Activated CD8-positive, alpha-beta memory T cell treated with anti-CD3 and anti-CD28 coated beads, Interleukin-2, amount 10 ng/mL, durations not matched to agents 7 days and 5 days (primary cell): ENCODE results near the gene DACH1. TPM values are rescaled to one million over a fixed set of nuclear protein-coding genes. Genes with fewer than 3 reads are reported as not detected.

Experiments
- ATAC-seq: fragments of 150-1000 bp; cut with Tn5 transposase; one replicate; pipeline ENCODE4 v1.10.0; 2021; ENCODE audit warnings: moderate library complexity
- CTCF ChIA-PET: fragments of 350-600 bp; sonication (Branson Sonifier 250); formaldehyde crosslinking; loops from one replicate; lab custom pipeline; 2021; ENCODE audit warnings: antibody characterized with exemption; lab: Charles Lee
- DNase-seq: peaks from one replicate; pipeline ENCODE4 v3.0.0-alpha.2; 2020
- H3K27ac Mint-ChIP-seq: one replicate; pipeline ENCODE4 v1.8.0; 2021; ENCODE audit warnings: mild to moderate bottlenecking, mixed read lengths
- H3K27me3 Mint-ChIP-seq: one replicate; pipeline ENCODE4 v1.8.0; 2021; ENCODE audit warnings: mixed read lengths
- H3K36me3 Mint-ChIP-seq: one replicate; pipeline ENCODE4 v1.8.0; 2021; ENCODE audit warnings: mild to moderate bottlenecking, mixed read lengths
- H3K4me1 Mint-ChIP-seq: one replicate; pipeline ENCODE4 v1.8.0; 2021; ENCODE audit warnings: mixed read lengths
- H3K4me3 Mint-ChIP-seq: one replicate; pipeline ENCODE4 v1.8.0; 2021; ENCODE audit warnings: mild to moderate bottlenecking, moderate library complexity, mixed read lengths
- H3K9me3 Mint-ChIP-seq: one replicate; pipeline ENCODE4 v1.8.0; 2022; ENCODE audit warnings: low read depth, mixed read lengths
- total RNA-seq, 2 experiments: library from RNA; stranded (reverse); gene quantifications; one replicate each; pipeline ENCODE4 v1.2.3, GENCODE V29; 2021

The DACH1 gene
- total RNA-seq, 2 experiments from 2014 or later: not detected

- Mint-ChIP-seq H3K27me3 (no peaks in the 10 kb centered on the region), H3K36me3 (no peaks in the 10 kb centered on the region), H3K4me1 (no peaks in the 10 kb centered on the region), H3K9me3 (no peaks in the 10 kb centered on the region), H3K27ac (no peak overlapping the region), H3K4me3 (no peak overlapping the region)
- no peak for DNase-seq
- no peak for ATAC-seq
- CTCF ChIA-PET: no interaction called here
These were observed 203.6 kb downstream of the DACH1 start for GRCh38 chr13:71663431-71663830.

DNA sequence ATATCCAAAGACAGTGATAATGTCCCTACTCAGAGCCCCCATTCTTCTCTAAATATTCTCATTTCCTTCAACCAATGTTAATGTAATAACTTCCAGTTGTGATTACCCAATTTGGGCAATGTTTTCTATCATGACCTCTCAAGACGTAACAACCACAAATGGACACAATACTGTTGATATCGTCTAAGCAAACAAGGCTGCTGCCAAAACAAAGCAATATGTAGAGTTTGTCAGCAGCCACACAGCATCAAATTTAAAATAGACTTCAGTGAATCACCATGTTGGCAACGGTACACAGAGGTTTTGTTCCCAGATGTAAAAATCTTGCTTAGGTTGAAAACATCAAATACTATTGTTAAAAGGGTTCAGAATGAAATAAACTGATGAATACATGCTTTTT is 205.1 kb downstream of the DACH1 start:
- H3K9me3 Mint-ChIP-seq: no peaks in the 10 kb centered on the region
- H3K4me3 Mint-ChIP-seq: no peak overlapping the region
- DNase-seq (no peak), ATAC-seq (no peak)
- CTCF ChIA-PET: no interaction called here
- H3K4me1 Mint-ChIP-seq: no peaks in the 10 kb centered on the region
- H3K27ac Mint-ChIP-seq: no peak overlapping the region
- no peaks in the 10 kb centered on the region for H3K36me3 Mint-ChIP-seq
- no peaks in the 10 kb centered on the region for H3K27me3 Mint-ChIP-seq

DNA sequence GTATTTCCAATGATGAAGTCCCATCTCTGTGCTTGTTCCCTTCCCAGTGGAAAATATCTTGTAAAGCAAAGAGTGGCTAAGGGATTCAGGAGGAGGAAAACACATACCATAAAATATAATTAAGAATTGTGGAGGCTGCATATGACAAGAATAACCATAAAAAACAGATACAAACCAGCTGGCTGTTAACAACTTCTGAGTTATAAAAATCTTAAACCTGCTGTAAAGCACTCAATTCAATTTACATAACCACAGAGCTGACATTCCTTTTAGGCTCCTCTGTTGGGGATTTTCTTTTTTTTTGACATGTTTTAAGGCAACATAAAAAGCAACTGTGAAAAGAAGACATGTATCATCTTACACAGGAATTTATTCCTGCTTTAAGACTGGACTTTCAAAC is 207.6 kb downstream of the DACH1 start:
- no peak overlapping the region for H3K27ac Mint-ChIP-seq
- no peaks in the 10 kb centered on the region for H3K4me1 Mint-ChIP-seq
- H3K4me3 Mint-ChIP-seq: no peak overlapping the region
- H3K36me3 Mint-ChIP-seq: no peaks in the 10 kb centered on the region
- DNase-seq: no peak
- CTCF ChIA-PET: no interaction called here
- no peak for ATAC-seq
- no peaks in the 10 kb centered on the region for H3K27me3 Mint-ChIP-seq
- H3K9me3 Mint-ChIP-seq: no peaks in the 10 kb centered on the region

GRCh38 chr13:71645467-71645866 is 221.5 kb downstream of the DACH1 start:
- Mint-ChIP-seq H3K27ac (no peak overlapping the region), H3K4me1 (no peaks in the 10 kb centered on the region), H3K36me3 (no peaks in the 10 kb centered on the region), H3K4me3 (no peak overlapping the region), H3K9me3 (peaks cover 6% of the 10 kb centered on the region), H3K27me3 (no peaks in the 10 kb centered on the region)
- ATAC-seq (no peak), DNase-seq (no peak)
- CTCF ChIA-PET: no interaction called here

GRCh38 chr13:71644579-71644978 is 222.4 kb downstream of the DACH1 start:
- Mint-ChIP-seq H3K27ac (no peak overlapping the region), H3K4me1 (no peaks in the 10 kb centered on the region), H3K4me3 (no peak overlapping the region), H3K27me3 (no peaks in the 10 kb centered on the region), H3K9me3 (peaks cover 6% of the 10 kb centered on the region), H3K36me3 (no peaks in the 10 kb centered on the region)
- DNase-seq (no peak), ATAC-seq (no peak)
- CTCF ChIA-PET: no interaction called here

DNA sequence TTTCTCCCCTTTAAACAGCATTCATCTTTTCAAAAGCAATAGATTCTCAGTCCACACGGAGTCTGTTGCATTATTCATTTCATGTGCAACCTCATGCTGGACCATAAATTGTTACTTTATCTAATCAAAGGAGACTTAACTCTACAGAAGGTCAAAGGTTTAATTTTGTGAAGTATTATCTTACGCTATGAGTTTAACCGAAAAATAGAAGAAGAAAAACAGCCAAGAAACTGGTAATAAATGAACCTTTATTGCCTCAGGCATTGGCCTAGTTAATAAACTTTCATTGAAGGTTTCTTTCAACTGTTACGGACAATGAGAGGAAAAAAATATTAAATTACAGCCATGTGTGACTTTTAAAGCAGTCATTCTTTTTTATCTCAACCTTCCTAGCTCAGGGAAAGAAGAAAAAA is 223.6 kb downstream of the DACH1 start:
- Mint-ChIP-seq H3K4me3 (no peak overlapping the region), H3K27me3 (no peaks in the 10 kb centered on the region), H3K36me3 (no peaks in the 10 kb centered on the region), H3K9me3 (peaks cover 6% of the 10 kb centered on the region), H3K4me1 (no peaks in the 10 kb centered on the region), H3K27ac (no peak overlapping the region)
- ATAC-seq (no peak), DNase-seq (no peak)
- CTCF ChIA-PET: no interaction called here

- H3K27me3 Mint-ChIP-seq: no peaks in the 10 kb centered on the region
- no peak overlapping the region for H3K27ac Mint-ChIP-seq
- H3K4me3 Mint-ChIP-seq: no peak overlapping the region
- H3K4me1 Mint-ChIP-seq: no peaks in the 10 kb centered on the region
- peaks cover 2% of the 10 kb centered on the region for H3K9me3 Mint-ChIP-seq
- DNase-seq: no peak
- no peak for ATAC-seq
- H3K36me3 Mint-ChIP-seq: no peaks in the 10 kb centered on the region
- CTCF ChIA-PET: no interaction called here
These were observed 228.3 kb downstream of the DACH1 start for GRCh38 chr13:71638751-71639150.

- no peak overlapping the region for H3K4me3 Mint-ChIP-seq
- H3K27ac Mint-ChIP-seq: no peak overlapping the region
- peaks cover 2% of the 10 kb centered on the region for H3K9me3 Mint-ChIP-seq
- no peaks in the 10 kb centered on the region for H3K4me1 Mint-ChIP-seq
- DNase-seq (no peak), ATAC-seq (no peak)
- CTCF ChIA-PET: no interaction called here
- H3K27me3 Mint-ChIP-seq: no peaks in the 10 kb centered on the region
- no peaks in the 10 kb centered on the region for H3K36me3 Mint-ChIP-seq
These were observed 232.2 kb downstream of the DACH1 start for GRCh38 chr13:71634602-71635443.

DNA sequence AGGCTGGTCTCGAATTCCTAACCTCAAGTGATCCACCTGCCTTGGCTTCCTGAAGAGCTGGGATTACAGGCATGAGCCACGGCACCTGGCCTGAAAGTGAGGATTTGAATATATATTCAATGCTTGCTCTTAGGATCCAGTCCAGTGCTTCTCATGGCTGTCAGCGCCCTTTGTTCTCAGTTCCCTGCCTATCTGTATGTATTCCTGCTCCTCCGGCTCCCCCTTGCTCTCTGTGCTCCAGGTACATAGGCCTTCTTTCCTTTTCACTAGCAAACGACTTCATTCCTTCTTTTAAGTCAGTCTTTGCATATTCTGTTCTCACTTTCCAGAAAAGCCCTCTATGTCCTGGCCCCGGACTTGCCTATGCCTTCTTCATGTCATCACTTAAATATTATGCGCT is 232.8 kb downstream of the DACH1 start:
- Mint-ChIP-seq H3K27ac (no peak overlapping the region), H3K27me3 (no peaks in the 10 kb centered on the region), H3K4me3 (no peak overlapping the region), H3K9me3 (peaks cover 2% of the 10 kb centered on the region), H3K4me1 (no peaks in the 10 kb centered on the region), H3K36me3 (no peaks in the 10 kb centered on the region)
- DNase-seq: no peak
- no peak for ATAC-seq
- CTCF ChIA-PET: no interaction called here

DNA sequence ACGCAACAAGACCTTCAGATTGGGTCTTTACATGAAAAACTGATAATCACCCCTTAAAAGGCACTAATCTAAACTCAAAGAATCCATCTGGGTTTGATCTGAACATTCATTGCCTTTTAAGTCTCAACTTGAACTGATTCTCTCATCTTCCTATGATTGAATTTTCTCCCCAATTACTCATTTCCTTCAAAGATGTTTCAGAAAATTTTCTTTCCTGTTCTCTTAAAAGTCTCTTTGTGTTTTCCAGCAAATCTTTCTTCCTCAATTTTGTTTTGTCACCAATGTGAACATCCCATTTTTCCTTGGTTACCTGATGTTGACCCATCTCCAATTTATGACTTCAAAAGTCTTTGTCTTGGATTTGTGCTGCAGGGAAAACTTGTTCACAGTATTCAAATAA is 234.3 kb downstream of the DACH1 start:
- Mint-ChIP-seq H3K9me3 (peaks cover 2% of the 10 kb centered on the region), H3K4me3 (no peak overlapping the region), H3K4me1 (no peaks in the 10 kb centered on the region), H3K36me3 (no peaks in the 10 kb centered on the region), H3K27me3 (no peaks in the 10 kb centered on the region), H3K27ac (no peak overlapping the region)
- no peak for DNase-seq
- ATAC-seq: no peak
- CTCF ChIA-PET: no interaction called here

DNA sequence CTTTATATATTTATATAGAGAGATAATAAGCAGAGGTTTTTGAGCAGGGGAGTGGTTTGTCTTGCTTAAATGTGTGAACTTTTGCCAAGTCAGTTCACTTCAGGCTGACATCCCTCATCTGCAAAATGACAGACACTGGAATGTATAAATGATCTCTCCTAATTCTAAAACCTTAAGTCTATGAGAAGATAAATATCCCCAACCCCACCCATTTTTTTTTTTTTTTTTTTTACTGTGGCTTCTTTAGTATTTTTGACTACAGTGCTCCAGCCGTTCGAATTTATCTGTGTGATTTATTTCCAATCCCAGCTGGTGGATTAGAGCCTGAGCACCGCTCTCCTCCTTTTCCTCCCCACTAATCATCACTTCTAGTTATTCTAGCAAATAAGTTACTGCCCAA is 234.8 kb downstream of the DACH1 start:
- no peaks in the 10 kb centered on the region for H3K36me3 Mint-ChIP-seq
- CTCF ChIA-PET: no interaction called here
- no peak overlapping the region for H3K4me3 Mint-ChIP-seq
- DNase-seq (no peak), ATAC-seq (no peak)
- no peaks in the 10 kb centered on the region for H3K4me1 Mint-ChIP-seq
- H3K9me3 Mint-ChIP-seq: peaks cover 2% of the 10 kb centered on the region
- no peaks in the 10 kb centered on the region for H3K27me3 Mint-ChIP-seq
- H3K27ac Mint-ChIP-seq: no peak overlapping the region

GRCh38 chr13:71629167-71629566 is 237.8 kb downstream of the DACH1 start:
- H3K27me3 Mint-ChIP-seq: no peaks in the 10 kb centered on the region
- H3K9me3 Mint-ChIP-seq: peaks cover 2% of the 10 kb centered on the region
- H3K27ac Mint-ChIP-seq: no peak overlapping the region
- ATAC-seq: no peak
- no peak overlapping the region for H3K4me3 Mint-ChIP-seq
- DNase-seq: no peak
- H3K36me3 Mint-ChIP-seq: no peaks in the 10 kb centered on the region
- CTCF ChIA-PET: no interaction called here
- no peaks in the 10 kb centered on the region for H3K4me1 Mint-ChIP-seq

GRCh38 chr13:71626421-71627117 is 240.4 kb downstream of the DACH1 start:
- Mint-ChIP-seq H3K4me1 (no peaks in the 10 kb centered on the region), H3K9me3 (peaks cover 2% of the 10 kb centered on the region), H3K27me3 (no peaks in the 10 kb centered on the region), H3K4me3 (no peak overlapping the region), H3K27ac (no peak overlapping the region), H3K36me3 (no peaks in the 10 kb centered on the region)
- CTCF ChIA-PET: no interaction called here
- ATAC-seq (no peak), DNase-seq (no peak)

GRCh38 chr13:71625694-71626093 is 241.3 kb downstream of the DACH1 start:
- Mint-ChIP-seq H3K4me3 (no peak overlapping the region), H3K4me1 (no peaks in the 10 kb centered on the region), H3K27ac (no peak overlapping the region), H3K9me3 (peaks cover 2% of the 10 kb centered on the region), H3K36me3 (no peaks in the 10 kb centered on the region), H3K27me3 (no peaks in the 10 kb centered on the region)
- CTCF ChIA-PET: no interaction called here
- no peak for ATAC-seq
- no peak for DNase-seq
